DOHH2 (cell line): ENCODE results near the gene INSIG1.

ENCODE experiments used
- EZH2phosphoT487 ChIP-seq: fragments of 200-600 bp; sonication (generic); IDR thresholded peaks from 2 replicates; pipeline ENCODE4 v1.6.1; 2017; ENCODE audit warnings: borderline replicate concordance, mild to moderate bottlenecking, antibody characterized with exemption, low read length, moderate library complexity, mixed read lengths
- TF ChIP-seq, protein P1 (sequence below): fragments of 200-600 bp; sonication (generic); IDR thresholded peaks from one replicate; pipeline ENCODE4 v1.5.1; 2014; ENCODE audit warnings: antibody characterized with exemption, mild to moderate bottlenecking, low read depth, low read length; ENCODE audit not compliant: poor library complexity, severe bottlenecking

- TF ChIP-seq, protein P1, sequence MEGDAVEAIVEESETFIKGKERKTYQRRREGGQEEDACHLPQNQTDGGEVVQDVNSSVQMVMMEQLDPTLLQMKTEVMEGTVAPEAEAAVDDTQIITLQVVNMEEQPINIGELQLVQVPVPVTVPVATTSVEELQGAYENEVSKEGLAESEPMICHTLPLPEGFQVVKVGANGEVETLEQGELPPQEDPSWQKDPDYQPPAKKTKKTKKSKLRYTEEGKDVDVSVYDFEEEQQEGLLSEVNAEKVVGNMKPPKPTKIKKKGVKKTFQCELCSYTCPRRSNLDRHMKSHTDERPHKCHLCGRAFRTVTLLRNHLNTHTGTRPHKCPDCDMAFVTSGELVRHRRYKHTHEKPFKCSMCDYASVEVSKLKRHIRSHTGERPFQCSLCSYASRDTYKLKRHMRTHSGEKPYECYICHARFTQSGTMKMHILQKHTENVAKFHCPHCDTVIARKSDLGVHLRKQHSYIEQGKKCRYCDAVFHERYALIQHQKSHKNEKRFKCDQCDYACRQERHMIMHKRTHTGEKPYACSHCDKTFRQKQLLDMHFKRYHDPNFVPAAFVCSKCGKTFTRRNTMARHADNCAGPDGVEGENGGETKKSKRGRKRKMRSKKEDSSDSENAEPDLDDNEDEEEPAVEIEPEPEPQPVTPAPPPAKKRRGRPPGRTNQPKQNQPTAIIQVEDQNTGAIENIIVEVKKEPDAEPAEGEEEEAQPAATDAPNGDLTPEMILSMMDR = no peak
- no peak for TF ChIP-seq EZH2phosphoT487
Observed at GRCh38 chr7:155262031-155262430, 35.6 kb upstream of the INSIG1 start.
